HepG2 (cell line): ENCODE data around the gene BCKDHA. TPM values are rescaled to one million over a fixed set of nuclear protein-coding genes. Genes with fewer than 3 reads are reported as not detected.

Experiments
- CBX5 ChIP-seq: sonication (generic); formaldehyde crosslinking; IDR thresholded peaks from 2 replicates; pipeline ENCODE4 v1.4.0; 2020; ENCODE audit warnings: missing genetic modification reagents, borderline replicate concordance
- EHMT2 ChIP-seq: fragments of 200-600 bp; sonication (generic); IDR thresholded peaks from 2 replicates; pipeline ENCODE4 v1.7.0; 2017; ENCODE audit warnings: antibody characterized with exemption, low read depth, low read length, borderline replicate concordance
- NFKB2 ChIP-seq: sonication (generic); formaldehyde crosslinking; IDR thresholded peaks from 2 replicates; pipeline ENCODE4 v1.4.0; 2020; ENCODE audit warnings: missing genetic modification reagents, borderline replicate concordance
- PRMT3 ChIP-seq: sonication (generic); formaldehyde crosslinking; IDR thresholded peaks from 2 replicates; pipeline ENCODE4 v1.8.1; 2022; ENCODE audit warnings: low read depth, mild to moderate bottlenecking, moderate library complexity, missing genetic modification reagents, borderline replicate concordance
- ZNF18 ChIP-seq: sonication (generic); formaldehyde crosslinking; IDR thresholded peaks from 2 replicates; pipeline ENCODE4 v1.8.0; 2022; ENCODE audit warnings: mild to moderate bottlenecking, missing genetic modification reagents; ENCODE audit not compliant: insufficient replicate concordance
- ZNF468 ChIP-seq: sonication (generic); formaldehyde crosslinking; IDR thresholded peaks from 2 replicates; pipeline ENCODE4 v1.8.0; 2022; ENCODE audit warnings: mild to moderate bottlenecking, moderate library complexity, missing genetic modification reagents
- ZNF577 ChIP-seq: sonication (generic); formaldehyde crosslinking; IDR thresholded peaks from 2 replicates; pipeline ENCODE4 v1.4.0; 2020; ENCODE audit warnings: mild to moderate bottlenecking, low read depth, missing genetic modification reagents, borderline replicate concordance
- ZNF614 ChIP-seq: IDR thresholded peaks from 2 replicates; pipeline ENCODE4 v1.6.1; 2018; ENCODE audit warnings: missing biosample characterization, missing genetic modification reagents, inconsistent platforms, borderline replicate concordance
- ZNF678 ChIP-seq: sonication (generic); formaldehyde crosslinking; IDR thresholded peaks from 2 replicates; pipeline ENCODE4 v1.4.0; 2020; ENCODE audit warnings: mild to moderate bottlenecking, missing genetic modification reagents
- ZNF704 ChIP-seq: sonication (generic); formaldehyde crosslinking; IDR thresholded peaks from 2 replicates; pipeline ENCODE4 v1.8.1; 2023; ENCODE audit warnings: mild to moderate bottlenecking, inconsistent platforms, moderate library complexity, missing genetic modification reagents, borderline replicate concordance
- ZSCAN22 ChIP-seq: sonication (generic); formaldehyde crosslinking; IDR thresholded peaks from 2 replicates; pipeline ENCODE4 v1.4.0; 2020; ENCODE audit warnings: mild to moderate bottlenecking, missing genetic modification reagents
- polyA plus RNA-seq, 8 experiments: library from polyadenylated mRNA; depleted of rRNA in 3 of 8; stranded (reverse) in 7 of 8; unstranded in 1 of 8; fragments of >200 nt; fragmentation: Illumina TruSeq in 4 of 8; extraction: Trizol in 4 of 8; gene quantifications; 2 replicates each; pipeline versions ENCODE4 v1.2.1 to v1.2.3, GENCODE V29; 2011 to 2016; ENCODE audit warnings: low read depth in 4 of 8, missing spikeins in 1 of 8, mixed read lengths in 1 of 8; ENCODE audit not compliant: insufficient read depth in 1 of 8
- total RNA-seq, 5 experiments: library from RNA; depleted of rRNA; stranded (reverse); fragments of >200 nt; fragmentation: Illumina TruSeq; extraction: Trizol; gene quantifications; 2 replicates each; pipeline ENCODE4 v1.2.3, GENCODE V29; 2016; ENCODE audit warnings: low read depth in 1 of 5

The BCKDHA gene
- total and polyA plus RNA-seq, 2 of the 13 experiments (the other 11 are each of a cell fraction or from before 2014, with no cell fraction given): 11.8 to 31.5 TPM

GRCh38 chr19:41416194-41416674 lies 18.6 kb downstream of the BCKDHA start (continued):
- TF ChIP-seq ZNF18 (CRISPR knock-in tag): no peak
- no peak for TF ChIP-seq ZNF577 (CRISPR knock-in tag)
- TF ChIP-seq CBX5: no peak
- TF ChIP-seq NFKB2 (CRISPR knock-in tag): no peak
- no peak for TF ChIP-seq EHMT2
- no peak for TF ChIP-seq ZNF678 (CRISPR knock-in tag)
- TF ChIP-seq ZNF704 (CRISPR knock-in tag): no peak
- TF ChIP-seq ZNF614 (CRISPR knock-in tag): no peak
- TF ChIP-seq PRMT3 (CRISPR knock-in tag): no peak
- TF ChIP-seq ZNF468 (CRISPR knock-in tag): no peak
- no peak for TF ChIP-seq ZSCAN22 (CRISPR knock-in tag)
